GM21786 (cell line): Measurements from ENCODE around the gene DUOX1.
A peak's percentile ranks its signal among the peaks of the same experiment; 100 is the strongest.

Experiments
- ATAC-seq: cut with Tn5 transposase; IDR thresholded peaks from one replicate; pipeline ENCODE4 v1.9.1; 2021; ENCODE audit not compliant: unreplicated experiment

The DUOX1 gene

GRCh38 chr15:45140557-45141250 is 10.9 kb downstream of the DUOX1 start:
- ATAC-seq: no peak

GRCh38 chr15:45141386-45141785 is 11.6 kb downstream of the DUOX1 start:
- no peak for ATAC-seq

- no peak for ATAC-seq
Observed at GRCh38 chr15:45143056-45143455, 13.3 kb downstream of the DUOX1 start.

- no peak for ATAC-seq
Observed at GRCh38 chr15:45143946-45144345, 14.2 kb downstream of the DUOX1 start.

- no peak for ATAC-seq
Observed at GRCh38 chr15:45144775-45145174, 15.0 kb downstream of the DUOX1 start.

DNA sequence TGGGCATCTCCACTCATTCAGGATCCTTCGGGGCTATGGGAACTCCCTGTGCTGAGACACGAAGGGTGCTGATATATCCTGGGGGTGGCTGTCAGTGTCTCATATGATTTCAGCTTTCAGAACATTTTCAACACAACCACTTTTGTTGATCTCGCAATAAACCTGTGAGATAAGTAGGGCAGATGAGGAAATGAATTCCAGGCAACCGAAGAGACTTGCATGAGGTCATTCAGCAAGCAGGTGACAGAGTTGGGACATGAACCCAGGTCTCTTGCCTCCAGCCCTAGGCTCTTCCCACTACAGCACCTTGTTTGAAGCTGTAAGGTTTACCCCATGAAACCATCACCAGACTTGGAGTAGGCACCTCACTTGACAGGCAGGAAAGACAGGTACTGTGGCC is 16.6 kb downstream of the DUOX1 start:
- ATAC-seq: no peak

DNA sequence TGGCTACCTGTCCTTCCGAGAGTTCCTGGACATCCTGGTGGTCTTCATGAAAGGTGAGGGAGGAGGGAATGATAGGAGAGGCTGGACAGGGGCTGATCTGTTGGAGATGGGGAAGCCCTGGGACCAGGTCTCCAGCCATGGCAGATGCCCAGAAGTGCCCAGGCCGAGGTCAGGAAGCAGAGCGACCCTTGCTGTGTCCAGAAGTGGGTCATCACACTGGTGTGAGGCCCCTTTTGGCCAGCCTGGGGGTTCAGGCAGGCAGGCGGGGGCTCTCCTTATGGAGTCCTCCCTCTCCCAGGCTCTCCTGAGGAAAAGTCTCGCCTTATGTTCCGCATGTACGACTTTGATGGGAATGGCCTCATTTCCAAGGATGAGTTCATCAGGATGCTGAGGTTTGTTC is 17.8 kb downstream of the DUOX1 start:
- no peak for ATAC-seq

- no peak for ATAC-seq
Observed at GRCh38 chr15:45148076-45149059, 18.6 kb downstream of the DUOX1 start.

DNA sequence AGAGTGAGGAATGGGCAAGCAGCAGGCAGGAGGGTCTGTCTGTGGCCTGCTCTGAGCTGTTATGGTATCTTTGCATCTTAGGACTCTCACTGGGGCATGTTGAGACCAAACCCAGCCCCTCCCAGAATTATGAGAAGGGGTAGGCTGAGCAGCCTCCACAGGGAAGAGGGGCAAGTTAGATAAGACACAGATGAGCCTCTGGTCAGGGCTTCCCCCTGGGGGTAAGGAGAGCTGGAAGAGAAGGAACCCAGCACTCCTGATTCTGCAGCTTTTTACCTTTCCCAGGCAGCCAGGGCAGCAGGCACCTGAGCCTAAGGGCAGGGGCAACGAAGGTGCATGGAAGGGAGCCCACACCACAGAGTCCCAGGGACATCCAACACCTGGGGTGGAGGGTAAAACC is 19.3 kb downstream of the DUOX1 start:
- ATAC-seq: no peak

- ATAC-seq: no peak
Observed at GRCh38 chr15:45150481-45150880, 20.7 kb downstream of the DUOX1 start.

GRCh38 chr15:45150997-45151396 is 21.2 kb downstream of the DUOX1 start:
- ATAC-seq: no peak

DNA sequence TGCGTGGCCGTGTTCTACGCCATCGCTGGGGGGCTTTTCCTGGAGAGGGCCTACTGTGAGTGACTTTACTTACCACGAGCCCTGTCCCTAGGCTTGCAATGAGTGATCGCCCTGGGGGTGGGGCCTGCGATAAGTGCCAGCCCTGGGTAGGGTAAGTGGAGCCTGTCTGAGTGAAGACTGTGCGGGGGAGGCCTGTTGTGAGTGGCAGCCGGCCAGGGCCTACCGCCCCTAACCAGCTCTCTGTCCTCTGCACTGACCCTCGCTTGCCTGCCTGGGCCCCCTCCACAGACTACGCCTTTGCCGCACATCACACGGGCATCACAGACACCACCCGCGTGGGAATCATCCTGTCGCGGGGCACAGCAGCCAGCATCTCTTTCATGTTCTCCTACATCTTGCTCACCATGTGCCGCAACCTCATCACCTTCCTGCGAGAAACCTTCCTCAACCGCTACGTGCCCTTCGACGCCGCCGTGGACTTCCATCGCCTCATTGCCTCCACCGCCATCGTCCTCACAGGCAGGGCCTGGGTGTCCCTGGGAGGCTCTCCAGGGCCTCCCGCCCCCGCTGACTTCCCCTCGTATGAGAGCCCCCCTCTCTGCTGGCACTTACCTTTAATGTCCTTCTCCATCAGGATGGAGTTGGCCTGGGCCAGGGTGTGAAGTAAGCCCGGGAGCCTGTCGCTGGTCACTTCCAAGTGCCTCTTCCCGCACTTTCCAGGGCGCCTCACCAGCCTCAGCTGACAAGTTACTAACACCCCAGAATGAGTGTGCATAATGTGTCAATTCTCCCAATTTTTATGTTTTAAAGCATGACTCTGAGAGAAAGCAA is 22.4 kb downstream of the DUOX1 start:
- no peak for ATAC-seq

DNA sequence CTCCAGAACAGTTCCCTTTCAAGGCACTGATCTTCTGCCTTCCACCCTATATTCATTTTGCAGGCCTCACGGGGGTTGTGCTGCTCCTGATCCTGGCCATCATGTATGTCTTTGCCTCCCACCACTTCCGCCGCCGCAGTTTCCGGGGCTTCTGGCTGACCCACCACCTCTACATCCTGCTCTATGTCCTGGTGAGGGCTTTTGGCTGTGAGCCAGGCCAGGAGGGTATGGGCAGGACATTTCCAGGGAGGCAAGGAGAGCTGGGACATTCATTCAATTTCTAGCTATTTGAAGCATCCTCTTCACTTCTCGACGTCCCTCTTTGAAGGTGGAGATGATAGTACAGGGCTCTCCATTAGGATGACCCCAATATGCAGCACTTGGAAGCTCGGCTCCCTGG is 25.9 kb downstream of the DUOX1 start:
- ATAC-seq: no peak

DNA sequence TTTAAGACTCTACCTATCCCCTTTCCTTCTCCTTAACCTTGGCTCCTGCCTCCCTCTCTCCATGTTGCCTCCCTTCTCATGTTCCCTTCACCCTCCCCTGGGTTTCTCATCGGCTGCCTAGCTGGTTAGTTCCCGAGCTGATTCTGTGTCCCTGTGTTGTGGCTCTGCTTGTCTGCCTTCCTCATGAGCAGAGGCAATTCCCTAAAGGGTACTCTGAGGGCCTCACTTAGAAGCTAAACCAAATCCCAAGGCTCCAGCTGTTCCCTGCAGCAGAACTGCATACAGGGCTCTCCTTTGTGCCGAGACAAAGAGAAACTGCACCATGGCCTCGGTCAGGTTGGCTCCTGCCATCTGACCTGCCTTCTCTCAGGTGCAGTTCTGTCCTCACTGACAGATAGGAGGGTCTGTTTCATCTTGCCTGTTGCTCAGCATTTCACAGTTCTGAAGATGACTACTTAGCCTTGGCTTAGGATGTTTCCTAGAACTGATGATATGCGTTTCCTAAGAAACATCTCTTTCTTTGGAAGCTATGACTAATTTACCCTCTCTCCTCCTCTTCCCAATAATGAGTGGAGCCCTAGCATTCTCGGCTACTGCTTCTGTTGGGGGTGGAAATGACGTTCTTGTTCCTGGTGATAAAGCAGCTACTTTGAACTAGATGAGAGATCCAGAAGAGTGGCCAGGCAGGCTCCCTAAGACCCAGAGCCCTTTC is 27.1 kb downstream of the DUOX1 start:
- no peak for ATAC-seq

GRCh38 chr15:45157974-45158373 is 28.2 kb downstream of the DUOX1 start:
- ATAC-seq: no peak

DNA sequence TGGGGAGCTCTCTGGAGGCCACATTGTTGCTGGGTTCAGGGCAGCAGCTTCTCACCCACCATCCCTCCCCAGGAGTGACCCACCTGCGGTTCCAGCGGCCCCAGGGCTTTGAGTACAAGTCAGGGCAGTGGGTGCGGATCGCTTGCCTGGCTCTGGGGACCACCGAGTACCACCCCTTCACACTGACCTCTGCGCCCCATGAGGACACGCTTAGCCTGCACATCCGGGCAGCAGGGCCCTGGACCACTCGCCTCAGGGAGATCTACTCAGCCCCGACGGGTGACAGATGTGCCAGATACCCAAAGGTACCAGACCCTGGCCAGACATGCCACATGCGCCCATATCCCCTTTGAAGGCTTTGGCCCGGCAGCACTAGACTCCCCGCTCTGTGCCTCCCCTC is 31.9 kb downstream of the DUOX1 start:
- ATAC-seq: no peak

DNA sequence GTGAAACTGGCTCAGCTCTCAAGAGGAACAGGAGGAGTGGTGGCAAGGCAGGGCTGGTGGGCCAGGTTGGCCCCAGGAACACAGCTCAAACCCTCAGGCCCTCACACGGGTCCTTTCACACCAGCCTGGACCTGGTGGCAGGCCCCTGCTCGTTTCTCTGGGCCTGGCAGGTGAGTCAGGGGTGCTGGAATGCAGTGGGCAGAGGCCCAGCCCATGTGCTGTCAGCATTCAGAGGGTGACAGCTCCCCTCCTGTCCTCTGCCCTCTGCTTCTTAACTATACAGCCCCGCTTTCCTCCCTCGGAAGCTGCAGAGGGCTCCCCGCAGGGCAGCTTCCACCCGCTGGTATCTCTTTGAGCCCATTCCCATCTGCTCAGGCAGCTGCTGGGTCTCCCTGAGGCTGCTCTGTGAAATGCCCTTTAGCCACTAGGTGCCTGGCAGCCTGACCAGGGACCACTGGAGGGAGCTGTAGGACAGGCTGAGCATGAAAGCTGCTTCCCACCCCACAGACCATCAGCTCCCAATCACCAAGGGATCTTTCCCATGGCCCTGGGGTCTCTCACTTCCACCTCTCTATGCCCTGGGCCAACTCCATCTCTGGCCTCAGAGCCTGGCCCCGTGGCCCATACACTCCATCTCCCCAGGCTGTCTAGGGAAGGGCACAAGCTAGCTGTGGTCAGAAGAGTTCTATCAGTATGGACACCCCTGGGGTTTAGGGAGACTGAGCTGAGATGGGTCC is 33.1 kb downstream of the DUOX1 start:
- peak; percentile 40 for ATAC-seq

- ATAC-seq: no peak
Observed at GRCh38 chr15:45163508-45163856, 33.7 kb downstream of the DUOX1 start.

GRCh38 chr15:45164914-45165313 is 35.1 kb downstream of the DUOX1 start:
- ATAC-seq: no peak

DNA sequence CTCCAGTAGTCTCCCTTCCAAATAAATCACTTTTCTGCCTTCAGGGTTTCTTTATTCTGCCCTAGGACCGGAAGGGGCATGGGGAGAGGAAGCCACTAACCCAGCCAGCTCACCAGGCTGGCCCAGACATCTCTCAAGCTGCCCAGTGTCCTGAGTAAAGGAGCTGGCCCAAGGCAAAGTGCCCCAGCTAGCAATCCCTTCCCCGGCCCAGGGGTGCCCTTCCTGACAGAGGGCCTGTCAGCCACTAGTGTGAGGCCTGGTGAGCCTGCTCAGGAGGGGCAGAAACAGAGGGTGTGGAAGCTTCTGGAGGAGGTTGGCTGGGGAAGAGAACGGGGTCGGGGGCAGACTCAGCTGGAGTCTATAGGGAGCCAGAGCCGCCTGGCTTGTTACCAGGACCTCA is 35.7 kb downstream of the DUOX1 start:
- ATAC-seq: no peak
